Central memory CD8-positive, alpha-beta T cell (primary cell): ENCODE data around the gene ALK.
A peak's percentile ranks its signal among the peaks of the same experiment; 100 is the strongest.

Experiments
- ATAC-seq: fragments of 150-1000 bp; cut with Tn5 transposase; replicated peaks from 2 replicates; pipeline ENCODE4 v1.10.0; 2022; ENCODE audit warnings: mild to moderate bottlenecking, moderate FRiP score, moderate number of reproducible peaks; ENCODE audit not compliant: poor library complexity, severe bottlenecking; ENCODE audit errors: extremely low read depth
- DNase-seq, 2 donors: peaks; one replicate each; pipeline ENCODE4 v3.0.0; 2021; ENCODE audit warnings: low spot score in 2 of 2
- H3K27ac Mint-ChIP-seq: one replicate; pipeline ENCODE4 v1.8.0; 2022; ENCODE audit warnings: low read depth, mild to moderate bottlenecking, moderate library complexity, mixed read lengths
- H3K27me3 Mint-ChIP-seq: one replicate; pipeline ENCODE4 v1.8.0; 2022; ENCODE audit warnings: mixed read lengths
- H3K36me3 Mint-ChIP-seq: one replicate; pipeline ENCODE4 v1.8.0; 2022; ENCODE audit warnings: mild to moderate bottlenecking, moderate library complexity, mixed read lengths; ENCODE audit not compliant: insufficient read depth
- H3K4me1 Mint-ChIP-seq: one replicate; pipeline ENCODE4 v1.8.0; 2022; ENCODE audit warnings: mixed read lengths
- H3K4me3 Mint-ChIP-seq: one replicate; pipeline ENCODE4 v1.8.0; 2022; ENCODE audit warnings: mild to moderate bottlenecking, moderate library complexity, mixed read lengths
- H3K9me3 Mint-ChIP-seq: one replicate; pipeline ENCODE4 v1.8.0; 2022; ENCODE audit warnings: mixed read lengths

Gene ALK

GRCh38 chr2:29146197-29146596, 775.2 kb downstream of the ALK start:
- no peak for DNase-seq
- Mint-ChIP-seq H3K4me1 (peaks cover 8% of the 10 kb centered on the region), H3K27ac (no peak overlapping the region), H3K36me3 (peaks cover 32% of the 10 kb centered on the region), H3K4me3 (no peak overlapping the region), H3K9me3 (no peaks in the 10 kb centered on the region), H3K27me3 (no peaks in the 10 kb centered on the region)
- ATAC-seq = no peak

- DNase-seq = no peak
- Mint-ChIP-seq H3K4me1 (peaks cover 28% of the 10 kb centered on the region), H3K9me3 (no peaks in the 10 kb centered on the region), H3K27me3 (no peaks in the 10 kb centered on the region), H3K27ac (peak overlapping the region; percentile 47), H3K4me3 (no peak overlapping the region), H3K36me3 (peaks cover 38% of the 10 kb centered on the region)
- no peak for ATAC-seq
These were observed 777.7 kb downstream of the ALK start for GRCh38 chr2:29143657-29144056.
